Tongue (tissue), 2 donors: ENCODE results near the gene ECM1. TPM values are rescaled to one million over a fixed set of nuclear protein-coding genes. Genes with fewer than 3 reads are reported as not detected.

Experiments
- DNase-seq: peaks from one replicate; pipeline ENCODE4 v3.0.0-alpha.2; 2015
- total RNA-seq: library from RNA; depleted of rRNA; stranded (reverse); fragments of >200 nt; gene quantifications from one replicate; pipeline ENCODE4 v1.2.3, GENCODE V29; 2014

ECM1 gene
- total RNA-seq, 1 donor from 2014 or later = 19.3 TPM

GRCh38 chr1:150512846-150513245, 4.9 kb downstream of the ECM1 start:
- peak; percentile 37 for DNase-seq

GRCh38 chr1:150513351-150513791, 5.5 kb downstream of the ECM1 start:
- DNase-seq = peak; percentile 61

GRCh38 chr1:150514260-150514659, 6.4 kb downstream of the ECM1 start:
- no peak for DNase-seq

GRCh38 chr1:150514913-150515327, 7.0 kb downstream of the ECM1 start:
- no peak for DNase-seq

GRCh38 chr1:150515328-150516049, 7.6 kb downstream of the ECM1 start, which contains the start of gene FALEC:
TSS of gene FALEC (plus strand) at chr1:150515752.
- DNase-seq = peak; percentile 98

- peak; percentile 43 for DNase-seq
These were observed 8.2 kb downstream of the ECM1 start for GRCh38 chr1:150516050-150516591.

GRCh38 chr1:150516616-150517015, 8.7 kb downstream of the ECM1 start:
- DNase-seq = peak; percentile 19

- no peak for DNase-seq
These were observed 13.5 kb downstream of the ECM1 start for GRCh38 chr1:150521196-150521968.

- no peak for DNase-seq
These were observed 17.4 kb downstream of the ECM1 start for GRCh38 chr1:150525348-150525747.

GRCh38 chr1:150528196-150528595, 20.3 kb downstream of the ECM1 start:
- DNase-seq = no peak

- DNase-seq = peak; percentile 71
These were observed 21.1 kb downstream of the ECM1 start for GRCh38 chr1:150529017-150529416.

- DNase-seq = no peak
These were observed 22.7 kb downstream of the ECM1 start for GRCh38 chr1:150530491-150531159.

- DNase-seq = no peak
These were observed 25.0 kb downstream of the ECM1 start for GRCh38 chr1:150532860-150533259.

GRCh38 chr1:150534002-150534401, 26.1 kb downstream of the ECM1 start:
- DNase-seq = no peak

- no peak for DNase-seq
These were observed 27.8 kb downstream of the ECM1 start for GRCh38 chr1:150535511-150536287.

GRCh38 chr1:150536836-150537731, 29.2 kb downstream of the ECM1 start:
- no peak for DNase-seq

GRCh38 chr1:150537732-150538684, 30.1 kb downstream of the ECM1 start:
- DNase-seq = peak; percentile 67

- peak; percentile 74 for DNase-seq
These were observed 35.7 kb downstream of the ECM1 start for GRCh38 chr1:150543500-150544143.

- no peak for DNase-seq
These were observed 36.3 kb downstream of the ECM1 start for GRCh38 chr1:150544204-150544603.
